ENCODE measurements around the gene CACNA1C.

Gene CACNA1C

GRCh38 chr12:2559931-2560330 is 507.1 kb downstream of the CACNA1C start:
- DNase-seq (ENCODE audit: low read depth): no peak

GRCh38 chr12:2560356-2560755 is 507.6 kb downstream of the CACNA1C start:
- DNase-seq (ENCODE audit: low read depth): no peak

- no peak for DNase-seq (ENCODE audit: low read depth)
Observed at GRCh38 chr12:2561367-2561766, 508.6 kb downstream of the CACNA1C start.

- DNase-seq (ENCODE audit: low read depth): no peak
Observed at GRCh38 chr12:2562400-2562799, 509.6 kb downstream of the CACNA1C start.

- DNase-seq (ENCODE audit: low read depth): no peak
Observed at GRCh38 chr12:2563709-2564108, 510.9 kb downstream of the CACNA1C start.

- no peak for DNase-seq (ENCODE audit: low read depth)
Observed at GRCh38 chr12:2566161-2566560, 513.4 kb downstream of the CACNA1C start.

GRCh38 chr12:2567711-2568110 is 514.9 kb downstream of the CACNA1C start:
- no peak for DNase-seq (ENCODE audit: low read depth)

GRCh38 chr12:2570562-2570961 is 517.8 kb downstream of the CACNA1C start:
- DNase-seq (ENCODE audit: low read depth): no peak

- DNase-seq (ENCODE audit: low read depth): no peak
Observed at GRCh38 chr12:2574355-2574935, 521.7 kb downstream of the CACNA1C start.

GRCh38 chr12:2575245-2575644 is 522.5 kb downstream of the CACNA1C start:
- DNase-seq (ENCODE audit: low read depth): no peak

GRCh38 chr12:2578211-2578610 is 525.4 kb downstream of the CACNA1C start:
- DNase-seq (ENCODE audit: low read depth): no peak

- no peak for DNase-seq (ENCODE audit: low read depth)
Observed at GRCh38 chr12:2578772-2579171, 526.0 kb downstream of the CACNA1C start.

GRCh38 chr12:2580821-2581220 is 528.0 kb downstream of the CACNA1C start:
- peak; percentile 8 for DNase-seq (ENCODE audit: low read depth)

GRCh38 chr12:2581293-2582045 is 528.7 kb downstream of the CACNA1C start:
- DNase-seq (ENCODE audit: low read depth): no peak

GRCh38 chr12:2582631-2583030 is 529.8 kb downstream of the CACNA1C start:
- peak; percentile 9 for DNase-seq (ENCODE audit: low read depth)

- peak; percentile 63 for DNase-seq (ENCODE audit: low read depth)
Observed at GRCh38 chr12:2583091-2583497, 530.3 kb downstream of the CACNA1C start.

- no peak for DNase-seq (ENCODE audit: low read depth)
Observed at GRCh38 chr12:2583642-2584401, 531.0 kb downstream of the CACNA1C start.

- no peak for DNase-seq (ENCODE audit: low read depth)
Observed at GRCh38 chr12:2586156-2587038, 533.6 kb downstream of the CACNA1C start.

- no peak for DNase-seq (ENCODE audit: low read depth)
Observed at GRCh38 chr12:2588345-2588744, 535.6 kb downstream of the CACNA1C start.

- DNase-seq (ENCODE audit: low read depth): no peak
Observed at GRCh38 chr12:2589381-2589780, 536.6 kb downstream of the CACNA1C start.

GRCh38 chr12:2593045-2593444 is 540.3 kb downstream of the CACNA1C start:
- DNase-seq (ENCODE audit: low read depth): no peak

- DNase-seq (ENCODE audit: low read depth): no peak
Observed at GRCh38 chr12:2596441-2596840, 543.7 kb downstream of the CACNA1C start.
